HEK293T (cell line): ENCODE data around the gene MAPK12.

Source experiments
- CTCF ChIA-PET: fragments of 350-600 bp; formaldehyde crosslinking; extraction: SDS; loops from one replicate; lab custom pipeline; 2021; ENCODE audit warnings: antibody characterized with exemption, inconsistent platforms; lab: Yijun Ruan, JAX
- POLR2A ChIA-PET: fragments of 350-600 bp; formaldehyde crosslinking; extraction: SDS; loops from one replicate; lab custom pipeline; 2020; ENCODE audit warnings: antibody characterized with exemption, inconsistent platforms; lab: Yijun Ruan, JAX
- DNase-seq: peaks from one replicate; pipeline ENCODE4 v3.0.0; 2012; ENCODE audit warnings: mixed read lengths; ENCODE audit errors: extremely low spot score
- ARNT ChIP-seq: fragments of 450-650 bp; IDR thresholded peaks from 2 replicates; pipeline ENCODE4 v1.6.1; 2017; ENCODE audit warnings: mild to moderate bottlenecking
- BHLHE40 ChIP-seq: fragments of 450-650 bp; IDR thresholded peaks from 2 replicates; pipeline ENCODE4 v1.6.1; 2016; ENCODE audit warnings: mild to moderate bottlenecking, moderate library complexity, borderline replicate concordance
- CTBP1 ChIP-seq: fragments of 450-650 bp; IDR thresholded peaks from 2 replicates; pipeline ENCODE4 v1.6.1; 2016; ENCODE audit warnings: borderline replicate concordance
- ELF4 ChIP-seq: fragments of 450-650 bp; IDR thresholded peaks from 2 replicates; pipeline ENCODE4 v1.6.1; 2017; ENCODE audit warnings: antibody characterized with exemption
- FOXA1 ChIP-seq: fragments of 450-650 bp; IDR thresholded peaks from 2 replicates; pipeline ENCODE4 v1.6.1; 2016; ENCODE audit warnings: mild to moderate bottlenecking
- FOXK2 ChIP-seq: fragments of 450-650 bp; IDR thresholded peaks from 2 replicates; pipeline ENCODE4 v1.6.1; 2016; ENCODE audit warnings: mild to moderate bottlenecking
- FOXM1 ChIP-seq: fragments of 450-650 bp; IDR thresholded peaks from 2 replicates; pipeline ENCODE4 v1.6.1; 2017; ENCODE audit warnings: mild to moderate bottlenecking, borderline replicate concordance
- HDGF ChIP-seq: fragments of 450-650 bp; IDR thresholded peaks from 2 replicates; pipeline ENCODE4 v1.6.1; 2017; ENCODE audit warnings: antibody characterized with exemption, borderline replicate concordance
- L3MBTL2 ChIP-seq: fragments of 450-650 bp; conservative IDR thresholded peaks from 2 replicates; pipeline ENCODE4 v1.6.1; 2016; ENCODE audit warnings: mild to moderate bottlenecking
- LEF1 ChIP-seq: fragments of 450-650 bp; IDR thresholded peaks from 2 replicates; pipeline ENCODE4 v1.6.1; 2017; ENCODE audit warnings: mild to moderate bottlenecking, borderline replicate concordance
- NFRKB ChIP-seq: fragments of 450-650 bp; IDR thresholded peaks from 2 replicates; pipeline ENCODE4 v1.6.1; 2016; ENCODE audit warnings: mild to moderate bottlenecking, moderate library complexity
- PKNOX1 ChIP-seq: fragments of 450-650 bp; IDR thresholded peaks from 2 replicates; pipeline ENCODE4 v1.6.1; 2016
- SP1 ChIP-seq: fragments of 450-650 bp; IDR thresholded peaks from 2 replicates; pipeline ENCODE4 v1.6.1; 2017
- SUZ12 ChIP-seq: fragments of 450-650 bp; IDR thresholded peaks from 2 replicates; pipeline ENCODE4 v1.6.1; 2016; ENCODE audit warnings: mild to moderate bottlenecking
- TARDBP ChIP-seq: fragments of 450-650 bp; IDR thresholded peaks from 2 replicates; pipeline ENCODE4 v1.6.1; 2016
- ZNF384 ChIP-seq: fragments of 450-650 bp; IDR thresholded peaks from 2 replicates; pipeline ENCODE4 v1.6.1; 2016

The MAPK12 gene

GRCh38 chr22:50211147-50211546 is 50.3 kb downstream of the MAPK12 start:
- no peak for TF ChIP-seq FOXA1
- no peak for TF ChIP-seq HDGF
- TF ChIP-seq CTBP1: no peak
- TF ChIP-seq L3MBTL2: no peak
- no peak for TF ChIP-seq FOXK2
- TF ChIP-seq ARNT: no peak
- TF ChIP-seq LEF1: no peak
- no peak for TF ChIP-seq FOXM1
- TF ChIP-seq PKNOX1: no peak
- TF ChIP-seq SP1: no peak
- TF ChIP-seq SUZ12: no peak
- no peak for DNase-seq
- POLR2A ChIA-PET: no interaction called here
- CTCF ChIA-PET: interaction anchor here (1.9 kb wide), 1 partner anchor 60 kb away, joined by 5 read pairs; no protein-coding TSS in a partner anchor

- ChIA-PET POLR2A (no interaction called here), CTCF (interaction anchor here (1.9 kb wide), 1 partner anchor 59 kb away, joined by 5 read pairs; no protein-coding TSS in a partner anchor)
- no peak for DNase-seq
- TF ChIP-seq L3MBTL2 (no peak), FOXK2 (no peak), ELF4 (no peak), BHLHE40 (no peak), CTBP1 (no peak), SUZ12 (no peak), PKNOX1 (no peak), SP1 (no peak), LEF1 (no peak), ZNF384 (no peak), FOXM1 (no peak), FOXA1 (no peak)
Observed at GRCh38 chr22:50210378-50211139, 50.9 kb downstream of the MAPK12 start.

- ChIA-PET POLR2A (no interaction called here), CTCF (interaction anchor here (1.6 kb wide), 1 partner anchor 61 kb away, joined by 5 read pairs; no protein-coding TSS in a partner anchor)
- peak; percentile 73 for DNase-seq
- TF ChIP-seq FOXM1 (no peak), FOXA1 (no peak), PKNOX1 (peak; percentile 51; the same call in 1 of the 2 replicates), FOXK2 (no peak), LEF1 (no peak), SP1 (no peak), NFRKB (no peak)
Observed at GRCh38 chr22:50209893-50210292, 51.6 kb downstream of the MAPK12 start.

- ChIA-PET POLR2A (interaction anchor here (1.0 to 1.7 kb wide), 2 partner anchors 19 to 59 kb away, joined by 3 to 4 read pairs; no protein-coding TSS in a partner anchor), CTCF (interaction anchor here (0.7 to 1.6 kb wide), 2 partner anchors 61 to 109 kb away, joined by 4 to 5 read pairs; no protein-coding TSS in a partner anchor)
- no peak for DNase-seq
- no peak for TF ChIP-seq SP1
- TF ChIP-seq TARDBP: no peak
- no peak for TF ChIP-seq L3MBTL2
- TF ChIP-seq NFRKB: no peak
- TF ChIP-seq PKNOX1: no peak
- no peak for TF ChIP-seq HDGF
- TF ChIP-seq BHLHE40: no peak
- no peak for TF ChIP-seq ARNT
- no peak for TF ChIP-seq ZNF384
- TF ChIP-seq SUZ12: no peak
- TF ChIP-seq CTBP1: no peak
Observed at GRCh38 chr22:50208939-50209892, 52.3 kb downstream of the MAPK12 start.
